OCI-LY1 (cell line): ENCODE data around the gene PSME3.

Experiments used
- H2AFZ ChIP-seq: fragments of 200-600 bp; sonication (generic), shearing (Covaris generic); 2 replicates; pipeline ENCODE4 v1.6.0; 2014; ENCODE audit warnings: antibody characterized with exemption, mild to moderate bottlenecking, low read length
- H3F3A ChIP-seq: fragments of 200-600 bp; sonication (generic), shearing (Covaris generic); 2 replicates; pipeline ENCODE4 v1.6.0; 2014; ENCODE audit warnings: mild to moderate bottlenecking, antibody characterized with exemption, low read length, moderate library complexity; ENCODE audit not compliant: insufficient read depth
- H3K27ac ChIP-seq: fragments of 200-600 bp; sonication (generic); 2 replicates; pipeline ENCODE4 v1.5.1; 2014; ENCODE audit warnings: low read length, mixed run types, mild to moderate bottlenecking, low read depth; ENCODE audit not compliant: poor library complexity, severe bottlenecking
- H3K27me3 ChIP-seq: fragments of 200-600 bp; sonication (generic); 2 replicates; pipeline ENCODE4 v1.6.0; 2014; ENCODE audit warnings: antibody characterized with exemption, mild to moderate bottlenecking, low read length, moderate library complexity; ENCODE audit not compliant: insufficient read depth
- H3K36me3 ChIP-seq: fragments of 200-600 bp; sonication (generic); 2 replicates; pipeline ENCODE4 v1.6.1; 2014; ENCODE audit warnings: mild to moderate bottlenecking, antibody characterized with exemption, low read length, moderate library complexity, mixed read lengths; ENCODE audit not compliant: insufficient read depth
- H3K4me1 ChIP-seq: fragments of 200-600 bp; sonication (generic); 2 replicates; pipeline ENCODE4 v1.5.1; 2014; ENCODE audit warnings: mild to moderate bottlenecking, low read length, moderate library complexity; ENCODE audit not compliant: insufficient read depth, severe bottlenecking
- H3K4me2 ChIP-seq: fragments of 200-600 bp; sonication (generic), shearing (Covaris generic); 2 replicates; pipeline ENCODE4 v1.6.1; 2014; ENCODE audit warnings: low read length
- H3K4me3 ChIP-seq: fragments of 200-600 bp; sonication (generic); 2 replicates; pipeline ENCODE4 v1.5.1; 2014; ENCODE audit warnings: low read length, low read depth, mild to moderate bottlenecking, mixed read lengths; ENCODE audit not compliant: poor library complexity, severe bottlenecking
- H3K79me2 ChIP-seq: fragments of 200-600 bp; shearing (Covaris generic); 2 replicates; pipeline ENCODE4 v1.6.1; 2016; ENCODE audit warnings: mixed run types, low read length, mixed read lengths; ENCODE audit not compliant: insufficient read depth
- H3K9ac ChIP-seq: fragments of 200-600 bp; sonication (generic), shearing (Covaris generic); 2 replicates; pipeline ENCODE4 v1.6.1; 2014; ENCODE audit warnings: mild to moderate bottlenecking, low read length, mixed read lengths
- H3K9me2 ChIP-seq: fragments of 200-600 bp; sonication (generic), shearing (Covaris generic); 2 replicates; pipeline ENCODE4 v1.6.1; 2014; ENCODE audit warnings: low read depth, mild to moderate bottlenecking, low read length, mixed read lengths
- H3K9me3 ChIP-seq: fragments of 200-600 bp; shearing (Covaris generic); 2 replicates; pipeline ENCODE4 v1.6.1; 2014; ENCODE audit warnings: low read length, mixed read lengths
- H4K20me1 ChIP-seq: fragments of 200-600 bp; sonication (generic), shearing (Covaris generic); 2 replicates; pipeline ENCODE4 v1.6.0; 2016; ENCODE audit warnings: mild to moderate bottlenecking, low read length; ENCODE audit not compliant: insufficient read depth
- EZH2 ChIP-seq: fragments of 200-600 bp; sonication (generic), shearing (Covaris generic); IDR thresholded peaks from 2 replicates; pipeline ENCODE4 v1.8.0; 2017; ENCODE audit warnings: borderline replicate concordance, mixed run types, mild to moderate bottlenecking, antibody characterized with exemption, low read length, moderate library complexity, mixed read lengths
- TF ChIP-seq, protein P1 (sequence below): fragments of 200-600 bp; sonication (generic), shearing (Covaris generic); IDR thresholded peaks from 2 replicates; pipeline ENCODE4 v1.5.1; 2017; ENCODE audit warnings: mild to moderate bottlenecking, antibody characterized with exemption, low read length, moderate library complexity, mixed read lengths

The PSME3 gene

DNA sequence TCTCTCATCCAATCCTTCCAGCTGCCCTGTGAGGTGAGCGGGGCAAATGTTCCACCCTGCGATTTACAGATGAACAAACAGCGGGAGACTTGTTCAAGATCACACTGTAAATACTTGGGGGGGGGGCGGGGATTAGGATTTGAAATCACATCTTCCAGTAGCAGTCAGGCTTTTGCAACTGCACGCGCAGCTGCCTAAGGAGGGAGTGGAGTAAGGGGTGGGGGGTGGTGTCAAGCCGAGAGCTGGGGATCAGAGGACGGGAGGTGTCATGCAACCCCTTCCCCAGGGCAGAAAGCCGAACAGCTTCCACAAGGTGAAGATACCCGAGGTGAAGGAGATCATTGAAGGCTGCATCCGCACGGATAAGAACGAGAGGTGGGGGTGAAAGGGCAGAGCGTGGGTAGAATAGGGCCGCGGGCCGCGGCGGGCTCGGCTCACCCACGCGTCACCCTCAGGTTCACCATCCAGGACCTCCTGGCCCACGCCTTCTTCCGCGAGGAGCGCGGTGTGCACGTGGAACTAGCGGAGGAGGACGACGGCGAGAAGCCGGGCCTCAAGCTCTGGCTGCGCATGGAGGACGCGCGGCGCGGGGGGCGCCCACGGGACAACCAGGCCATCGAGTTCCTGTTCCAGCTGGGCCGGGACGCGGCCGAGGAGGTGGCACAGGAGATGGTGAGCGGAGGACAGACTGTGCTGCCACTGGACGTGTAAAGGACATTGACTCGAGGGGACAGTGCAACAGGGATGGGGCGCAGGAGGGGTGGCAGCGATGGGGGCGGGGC lies 48.2 kb upstream of the PSME3 start:
- H3K27ac ChIP-seq: no peak overlapping the region
- no peaks in the 10 kb centered on the region for H3K36me3 ChIP-seq

DNA sequence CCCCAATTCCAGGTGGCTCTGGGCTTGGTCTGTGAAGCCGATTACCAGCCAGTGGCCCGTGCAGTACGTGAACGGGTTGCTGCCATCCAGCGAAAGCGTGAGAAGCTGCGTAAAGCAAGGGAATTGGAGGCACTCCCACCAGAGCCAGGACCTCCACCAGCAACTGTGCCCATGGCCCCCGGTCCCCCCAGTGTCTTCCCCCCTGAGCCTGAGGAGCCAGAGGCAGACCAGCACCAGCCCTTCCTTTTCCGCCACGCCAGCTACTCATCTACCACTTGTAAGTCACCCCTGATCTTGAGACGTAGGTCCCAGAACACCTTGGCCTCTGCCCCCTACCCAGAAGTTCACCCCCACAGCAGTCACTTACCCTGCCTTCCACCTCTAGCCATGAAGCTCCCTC lies 45.9 kb upstream of the PSME3 start:
- H4K20me1 ChIP-seq: no peaks in the 10 kb centered on the region
- H3K27ac ChIP-seq: no peak overlapping the region
- H3K79me2 ChIP-seq: no peaks in the 10 kb centered on the region
- H3K4me2 ChIP-seq: no peak overlapping the region
- no peaks in the 10 kb centered on the region for H3K4me1 ChIP-seq
- no peak overlapping the region for H2AFZ ChIP-seq
- H3K27me3 ChIP-seq: no peaks in the 10 kb centered on the region; the same call in 1 of the 2 replicates
- no peaks in the 10 kb centered on the region for H3F3A ChIP-seq
- no peaks in the 10 kb centered on the region for H3K36me3 ChIP-seq
- TF ChIP-seq, protein P1, sequence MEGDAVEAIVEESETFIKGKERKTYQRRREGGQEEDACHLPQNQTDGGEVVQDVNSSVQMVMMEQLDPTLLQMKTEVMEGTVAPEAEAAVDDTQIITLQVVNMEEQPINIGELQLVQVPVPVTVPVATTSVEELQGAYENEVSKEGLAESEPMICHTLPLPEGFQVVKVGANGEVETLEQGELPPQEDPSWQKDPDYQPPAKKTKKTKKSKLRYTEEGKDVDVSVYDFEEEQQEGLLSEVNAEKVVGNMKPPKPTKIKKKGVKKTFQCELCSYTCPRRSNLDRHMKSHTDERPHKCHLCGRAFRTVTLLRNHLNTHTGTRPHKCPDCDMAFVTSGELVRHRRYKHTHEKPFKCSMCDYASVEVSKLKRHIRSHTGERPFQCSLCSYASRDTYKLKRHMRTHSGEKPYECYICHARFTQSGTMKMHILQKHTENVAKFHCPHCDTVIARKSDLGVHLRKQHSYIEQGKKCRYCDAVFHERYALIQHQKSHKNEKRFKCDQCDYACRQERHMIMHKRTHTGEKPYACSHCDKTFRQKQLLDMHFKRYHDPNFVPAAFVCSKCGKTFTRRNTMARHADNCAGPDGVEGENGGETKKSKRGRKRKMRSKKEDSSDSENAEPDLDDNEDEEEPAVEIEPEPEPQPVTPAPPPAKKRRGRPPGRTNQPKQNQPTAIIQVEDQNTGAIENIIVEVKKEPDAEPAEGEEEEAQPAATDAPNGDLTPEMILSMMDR: no peak
- no peak for TF ChIP-seq EZH2
- H3K9me3 ChIP-seq: no peaks in the 10 kb centered on the region
- H3K9ac ChIP-seq: no peak overlapping the region
- H3K9me2 ChIP-seq: no peaks in the 10 kb centered on the region
- H3K4me3 ChIP-seq: no peak overlapping the region

More for the DNA sequence above, 48.2 kb upstream of the PSME3 start:
- H3K9me3 ChIP-seq: no peaks in the 10 kb centered on the region
- TF ChIP-seq, protein P1: no peak
- TF ChIP-seq EZH2: no peak
- no peaks in the 10 kb centered on the region for H3F3A ChIP-seq
- no peak overlapping the region for H3K4me2 ChIP-seq
- no peaks in the 10 kb centered on the region; the same call in 1 of the 2 replicates for H3K27me3 ChIP-seq
- no peaks in the 10 kb centered on the region for H4K20me1 ChIP-seq
- no peak overlapping the region for H3K9ac ChIP-seq
- H2AFZ ChIP-seq: no peak overlapping the region
- no peaks in the 10 kb centered on the region for H3K9me2 ChIP-seq
- H3K4me1 ChIP-seq: no peaks in the 10 kb centered on the region
- H3K79me2 ChIP-seq: no peaks in the 10 kb centered on the region
- H3K4me3 ChIP-seq: no peak overlapping the region

DNA sequence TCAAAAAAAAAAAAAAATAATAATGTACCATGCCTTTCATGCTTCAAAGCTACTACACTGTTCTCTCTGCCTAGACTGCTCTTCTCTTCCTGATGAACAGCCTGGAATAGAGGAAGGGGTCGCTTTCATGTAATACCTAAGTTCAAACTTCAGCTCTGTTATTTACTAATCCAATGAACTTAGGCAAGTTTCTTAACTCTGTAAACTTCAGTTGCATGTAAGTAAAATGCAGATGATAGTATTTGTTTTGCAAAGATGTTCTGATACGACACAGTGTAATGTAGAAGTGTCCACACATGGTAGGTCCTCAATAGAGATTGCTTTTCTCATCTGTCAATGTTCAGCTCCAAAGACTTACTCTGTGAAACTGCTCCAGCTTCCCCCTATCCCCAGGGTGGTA lies 41.2 kb upstream of the PSME3 start:
- H3K4me3 ChIP-seq: no peak overlapping the region
- H2AFZ ChIP-seq: no peak overlapping the region
- H3K36me3 ChIP-seq: no peaks in the 10 kb centered on the region
- no peak overlapping the region for H3K4me2 ChIP-seq
- H3F3A ChIP-seq: no peaks in the 10 kb centered on the region
- H3K27ac ChIP-seq: no peak overlapping the region
- no peaks in the 10 kb centered on the region for H3K79me2 ChIP-seq
- H3K27me3 ChIP-seq: no peaks in the 10 kb centered on the region; the same call in 1 of the 2 replicates
- H3K9me3 ChIP-seq: no peaks in the 10 kb centered on the region
- TF ChIP-seq, protein P1: no peak
- no peak for TF ChIP-seq EZH2
- H3K9me2 ChIP-seq: no peaks in the 10 kb centered on the region
- H3K9ac ChIP-seq: no peak overlapping the region
- no peaks in the 10 kb centered on the region for H4K20me1 ChIP-seq
- H3K4me1 ChIP-seq: no peaks in the 10 kb centered on the region
